Activated naive CD8-positive, alpha-beta T cell (primary cell): Measurements from ENCODE around the gene PAN3.

Source experiments
- H3K27ac Mint-ChIP-seq: one replicate; pipeline ENCODE4 v1.8.0; 2021; ENCODE audit warnings: mixed read lengths
- H3K27me3 Mint-ChIP-seq: one replicate; pipeline ENCODE4 v1.8.0; 2021; ENCODE audit warnings: mixed read lengths
- H3K36me3 Mint-ChIP-seq: one replicate; pipeline ENCODE4 v1.8.0; 2021; ENCODE audit warnings: mixed read lengths
- H3K4me1 Mint-ChIP-seq: one replicate; pipeline ENCODE4 v1.8.0; 2021; ENCODE audit warnings: low read depth, mixed read lengths
- H3K4me3 Mint-ChIP-seq: one replicate; pipeline ENCODE4 v1.8.0; 2021; ENCODE audit warnings: mild to moderate bottlenecking, mixed read lengths
- H3K9me3 Mint-ChIP-seq: one replicate; pipeline ENCODE4 v1.8.0; 2021; ENCODE audit warnings: low read depth, mixed read lengths

PAN3 gene

GRCh38 chr13:28321756-28322155 lies 183.4 kb downstream of the PAN3 start:
- Mint-ChIP-seq H3K4me1 (no peaks in the 10 kb centered on the region), H3K4me3 (no peak overlapping the region), H3K9me3 (no peaks in the 10 kb centered on the region), H3K27ac (no peak overlapping the region), H3K36me3 (no peaks in the 10 kb centered on the region), H3K27me3 (no peaks in the 10 kb centered on the region)

GRCh38 chr13:28322256-28322905 lies 184.0 kb downstream of the PAN3 start:
- Mint-ChIP-seq H3K27ac (no peak overlapping the region), H3K36me3 (no peaks in the 10 kb centered on the region), H3K9me3 (no peaks in the 10 kb centered on the region), H3K27me3 (no peaks in the 10 kb centered on the region), H3K4me1 (no peaks in the 10 kb centered on the region), H3K4me3 (no peak overlapping the region)

- Mint-ChIP-seq H3K4me1 (no peaks in the 10 kb centered on the region), H3K27ac (no peak overlapping the region), H3K4me3 (no peak overlapping the region), H3K27me3 (no peaks in the 10 kb centered on the region), H3K9me3 (no peaks in the 10 kb centered on the region), H3K36me3 (no peaks in the 10 kb centered on the region)
Measured at GRCh38 chr13:28324181-28324789, 185.9 kb downstream of the PAN3 start.

- Mint-ChIP-seq H3K27me3 (no peaks in the 10 kb centered on the region), H3K36me3 (no peaks in the 10 kb centered on the region), H3K9me3 (no peaks in the 10 kb centered on the region), H3K4me3 (no peak overlapping the region), H3K27ac (no peak overlapping the region), H3K4me1 (no peaks in the 10 kb centered on the region)
Measured at GRCh38 chr13:28325022-28325421, 186.7 kb downstream of the PAN3 start.

GRCh38 chr13:28326056-28326455 lies 187.7 kb downstream of the PAN3 start:
- H3K4me3 Mint-ChIP-seq, result no peak overlapping the region
- no peaks in the 10 kb centered on the region for H3K4me1 Mint-ChIP-seq
- no peak overlapping the region for H3K27ac Mint-ChIP-seq
- H3K27me3 Mint-ChIP-seq, result no peaks in the 10 kb centered on the region
- no peaks in the 10 kb centered on the region for H3K36me3 Mint-ChIP-seq
- no peaks in the 10 kb centered on the region for H3K9me3 Mint-ChIP-seq

GRCh38 chr13:28327373-28328270 lies 189.3 kb downstream of the PAN3 start:
- Mint-ChIP-seq H3K4me1 (no peaks in the 10 kb centered on the region), H3K4me3 (no peak overlapping the region), H3K27ac (no peak overlapping the region), H3K9me3 (no peaks in the 10 kb centered on the region), H3K36me3 (no peaks in the 10 kb centered on the region), H3K27me3 (no peaks in the 10 kb centered on the region)

GRCh38 chr13:28328271-28328607 lies 189.9 kb downstream of the PAN3 start:
- H3K4me1 Mint-ChIP-seq, result no peaks in the 10 kb centered on the region
- H3K27me3 Mint-ChIP-seq, result no peaks in the 10 kb centered on the region
- no peak overlapping the region for H3K4me3 Mint-ChIP-seq
- H3K36me3 Mint-ChIP-seq, result no peaks in the 10 kb centered on the region
- no peaks in the 10 kb centered on the region for H3K9me3 Mint-ChIP-seq
- H3K27ac Mint-ChIP-seq, result no peak overlapping the region

GRCh38 chr13:28329395-28330158 lies 191.2 kb downstream of the PAN3 start:
- H3K9me3 Mint-ChIP-seq, result no peaks in the 10 kb centered on the region
- no peaks in the 10 kb centered on the region for H3K4me1 Mint-ChIP-seq
- H3K36me3 Mint-ChIP-seq, result no peaks in the 10 kb centered on the region
- no peak overlapping the region for H3K4me3 Mint-ChIP-seq
- H3K27me3 Mint-ChIP-seq, result no peaks in the 10 kb centered on the region
- H3K27ac Mint-ChIP-seq, result no peak overlapping the region

- H3K9me3 Mint-ChIP-seq, result no peaks in the 10 kb centered on the region
- H3K27me3 Mint-ChIP-seq, result no peaks in the 10 kb centered on the region
- H3K27ac Mint-ChIP-seq, result no peak overlapping the region
- H3K36me3 Mint-ChIP-seq, result no peaks in the 10 kb centered on the region
- no peaks in the 10 kb centered on the region for H3K4me1 Mint-ChIP-seq
- no peak overlapping the region for H3K4me3 Mint-ChIP-seq
Measured at GRCh38 chr13:28333204-28333881, 195.0 kb downstream of the PAN3 start.

- Mint-ChIP-seq H3K27me3 (no peaks in the 10 kb centered on the region), H3K4me1 (peaks cover 1% of the 10 kb centered on the region), H3K4me3 (no peak overlapping the region)
Measured at GRCh38 chr13:28336193-28336657, 197.9 kb downstream of the PAN3 start.

GRCh38 chr13:28337166-28338005 lies 199.0 kb downstream of the PAN3 start:
- no peaks in the 10 kb centered on the region for H3K27me3 Mint-ChIP-seq
- H3K36me3 Mint-ChIP-seq, result no peaks in the 10 kb centered on the region
- H3K4me1 Mint-ChIP-seq, result peaks cover 1% of the 10 kb centered on the region
- no peak overlapping the region for H3K4me3 Mint-ChIP-seq
- H3K27ac Mint-ChIP-seq, result no peak overlapping the region
- H3K9me3 Mint-ChIP-seq, result no peaks in the 10 kb centered on the region

More at GRCh38 chr13:28336193-28336657, 197.9 kb downstream of the PAN3 start:
- H3K36me3 Mint-ChIP-seq, result no peaks in the 10 kb centered on the region
- H3K9me3 Mint-ChIP-seq, result no peaks in the 10 kb centered on the region
- H3K27ac Mint-ChIP-seq, result no peak overlapping the region

- Mint-ChIP-seq H3K4me1 (peaks cover 1% of the 10 kb centered on the region), H3K27me3 (no peaks in the 10 kb centered on the region)
Measured at GRCh38 chr13:28338006-28338574, 199.7 kb downstream of the PAN3 start.

GRCh38 chr13:28338742-28339141 lies 200.4 kb downstream of the PAN3 start:
- Mint-ChIP-seq H3K4me3 (no peak overlapping the region), H3K4me1 (peaks cover 1% of the 10 kb centered on the region), H3K27me3 (no peaks in the 10 kb centered on the region)

More at GRCh38 chr13:28338006-28338574, 199.7 kb downstream of the PAN3 start:
- Mint-ChIP-seq H3K27ac (no peak overlapping the region), H3K36me3 (no peaks in the 10 kb centered on the region), H3K4me3 (no peak overlapping the region), H3K9me3 (no peaks in the 10 kb centered on the region)

More at GRCh38 chr13:28338742-28339141, 200.4 kb downstream of the PAN3 start:
- no peaks in the 10 kb centered on the region for H3K36me3 Mint-ChIP-seq
- no peak overlapping the region for H3K27ac Mint-ChIP-seq
- H3K9me3 Mint-ChIP-seq, result no peaks in the 10 kb centered on the region
